ENCODE data around the gene ISOC1. TPM values are rescaled to one million over a fixed set of nuclear protein-coding genes. Genes with fewer than 3 reads are reported as not detected.

The ISOC1 gene
- total and polyA plus RNA-seq, 2 experiments from 2014 or later = 33.7 to 34.2 TPM

GRCh38 chr5:129125819-129126218 lies 31.3 kb downstream of the ISOC1 start:
- ATAC-seq = no peak
- Mint-ChIP-seq H3K27me3 (ENCODE audit: insufficient read depth, low read depth, poor library complexity) (no peaks in the 10 kb centered on the region), H3K27ac (no peak overlapping the region), H3K36me3 (ENCODE audit: low read depth) (no peaks in the 10 kb centered on the region), H3K4me3 (no peak overlapping the region), H3K9me3 (no peaks in the 10 kb centered on the region), H3K4me1 (no peaks in the 10 kb centered on the region; the same call in 2 of the 3 replicates)
- Histone ChIP-seq H3K9me2 (ENCODE audit: insufficient read depth) (no peaks in the 10 kb centered on the region), H3K27ac (ENCODE audit: low read depth) (no peak overlapping the region), H3K4me3 (no peak overlapping the region), H3K36me3 (ENCODE audit: insufficient read depth) (no peaks in the 10 kb centered on the region), H3K4me2 (no peak overlapping the region), H4K20me1 (replicated peaks; ENCODE audit: insufficient read depth) (no peaks in the 10 kb centered on the region), H2AFZ (no peak overlapping the region), H3K4me1 (ENCODE audit: insufficient read depth) (no peaks in the 10 kb centered on the region), H3F3A (replicated peaks; ENCODE audit: low read depth) (no peaks in the 10 kb centered on the region), H3K79me2 (replicated peaks; ENCODE audit: insufficient read depth) (no peaks in the 10 kb centered on the region), H3K27me3 (ENCODE audit: insufficient read depth) (no peaks in the 10 kb centered on the region)
- TF ChIP-seq CREB1 (CRISPR knock-in tag; IDR thresholded peaks at IDR 0.05; ENCODE audit: low read depth) = no peak
- TF ChIP-seq REST (IDR thresholded peaks at IDR 0.05; ENCODE audit: unreplicated experiment) = no peak
- TF ChIP-seq ZNF114 (CRISPR knock-in tag; IDR thresholded peaks at IDR 0.05) = no peak
- no peak for TF ChIP-seq ZNF331 (CRISPR knock-in tag; IDR thresholded peaks at IDR 0.05; ENCODE audit: low read depth)
- TF ChIP-seq ZNF462 (CRISPR knock-in tag; IDR thresholded peaks at IDR 0.05) = no peak
- no peak for TF ChIP-seq ETS1 (IDR thresholded peaks at IDR 0.05)
- no peak for TF ChIP-seq EZH2phosphoT487 (IDR thresholded peaks at IDR 0.05; ENCODE audit: unreplicated experiment)
- DNase-seq (ENCODE audit: low spot score) = no peak

All from GM23338 (cell line).